Kidney epithelial cell (primary cell): ENCODE results near the gene PID1. TPM values are rescaled to one million over a fixed set of nuclear protein-coding genes. Genes with fewer than 3 reads are reported as not detected.

Experiments used
- DNase-seq: peaks from one replicate; pipeline ENCODE4 v3.0.0-alpha.2; 2010; ENCODE audit warnings: low read depth
- H3K27me3 ChIP-seq: 2 replicates; pipeline ENCODE4 v1.6.0; 2011; ENCODE audit warnings: low read length; ENCODE audit not compliant: control insufficient read depth, insufficient read depth
- H3K36me3 ChIP-seq: 2 replicates; pipeline ENCODE4 v1.5.1; 2011; ENCODE audit warnings: low read length; ENCODE audit not compliant: control insufficient read depth, insufficient read depth
- H3K4me3 ChIP-seq: 2 replicates; pipeline ENCODE4 v1.5.1; 2011; ENCODE audit warnings: low read depth, mild to moderate bottlenecking, control low read depth, low read length
- total RNA-seq: library from RNA; depleted of rRNA; stranded (reverse); fragments of >200 nt; gene quantifications from 2 replicates; pipeline ENCODE4 v1.2.3, GENCODE V29; 2015
- TF ChIP-seq, protein P1 (sequence below): IDR thresholded peaks from 2 replicates; pipeline ENCODE4 v1.5.1; 2011; ENCODE audit warnings: mild to moderate bottlenecking, moderate library complexity, low read length, control low read depth, inconsistent platforms; ENCODE audit not compliant: insufficient read depth, poor library complexity, severe bottlenecking

The PID1 gene
- total RNA-seq, 1 donor from 2014 or later, result 0.21 TPM

DNA sequence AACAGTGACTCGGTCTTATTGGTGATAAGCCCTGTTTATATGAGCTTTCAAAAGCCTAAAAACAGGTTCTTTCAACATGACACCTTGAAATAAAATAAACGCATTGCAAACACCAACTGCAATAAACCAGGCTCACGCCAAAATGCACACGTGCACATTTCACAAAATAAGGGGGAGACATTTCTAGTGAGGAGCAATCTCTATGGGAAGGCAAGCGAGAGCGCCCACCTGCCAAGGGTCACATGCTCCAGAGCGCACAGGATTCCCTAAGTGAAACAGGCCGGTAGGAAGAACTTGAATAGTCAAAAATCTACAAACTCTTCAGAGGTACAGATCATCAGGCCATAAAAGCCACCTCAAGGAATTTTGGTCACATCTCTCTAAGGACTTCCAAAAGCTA, 1.9 kb downstream of the PID1 start:
- no peaks in the 10 kb centered on the region for H3K27me3 ChIP-seq
- DNase-seq, result no peak
- TF ChIP-seq, protein P1, sequence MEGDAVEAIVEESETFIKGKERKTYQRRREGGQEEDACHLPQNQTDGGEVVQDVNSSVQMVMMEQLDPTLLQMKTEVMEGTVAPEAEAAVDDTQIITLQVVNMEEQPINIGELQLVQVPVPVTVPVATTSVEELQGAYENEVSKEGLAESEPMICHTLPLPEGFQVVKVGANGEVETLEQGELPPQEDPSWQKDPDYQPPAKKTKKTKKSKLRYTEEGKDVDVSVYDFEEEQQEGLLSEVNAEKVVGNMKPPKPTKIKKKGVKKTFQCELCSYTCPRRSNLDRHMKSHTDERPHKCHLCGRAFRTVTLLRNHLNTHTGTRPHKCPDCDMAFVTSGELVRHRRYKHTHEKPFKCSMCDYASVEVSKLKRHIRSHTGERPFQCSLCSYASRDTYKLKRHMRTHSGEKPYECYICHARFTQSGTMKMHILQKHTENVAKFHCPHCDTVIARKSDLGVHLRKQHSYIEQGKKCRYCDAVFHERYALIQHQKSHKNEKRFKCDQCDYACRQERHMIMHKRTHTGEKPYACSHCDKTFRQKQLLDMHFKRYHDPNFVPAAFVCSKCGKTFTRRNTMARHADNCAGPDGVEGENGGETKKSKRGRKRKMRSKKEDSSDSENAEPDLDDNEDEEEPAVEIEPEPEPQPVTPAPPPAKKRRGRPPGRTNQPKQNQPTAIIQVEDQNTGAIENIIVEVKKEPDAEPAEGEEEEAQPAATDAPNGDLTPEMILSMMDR, result no peak
- H3K4me3 ChIP-seq, result no peak overlapping the region
- H3K36me3 ChIP-seq, result no peaks in the 10 kb centered on the region

DNA sequence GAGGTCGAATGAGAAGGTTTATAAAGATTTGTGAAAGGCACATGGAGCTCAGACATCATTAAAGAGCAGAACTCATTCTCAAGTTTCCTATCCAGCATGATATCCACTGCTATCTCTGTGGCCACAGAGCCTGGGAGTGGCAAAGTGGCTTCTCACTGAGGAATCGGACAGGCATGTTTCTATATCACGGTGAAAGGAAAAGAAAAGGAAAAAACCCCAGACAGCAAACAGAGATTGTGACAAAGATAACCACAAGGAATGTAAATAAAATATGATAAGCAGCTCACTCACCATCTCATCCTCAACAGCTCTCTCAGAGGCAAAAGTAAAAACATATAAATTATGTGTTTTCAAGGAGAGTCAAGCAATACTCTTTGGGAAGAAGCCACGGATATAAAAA, 2.5 kb downstream of the PID1 start:
- DNase-seq, result no peak
- TF ChIP-seq, protein P1, result no peak
- no peaks in the 10 kb centered on the region for H3K27me3 ChIP-seq
- H3K4me3 ChIP-seq, result no peak overlapping the region
- no peaks in the 10 kb centered on the region for H3K36me3 ChIP-seq

DNA sequence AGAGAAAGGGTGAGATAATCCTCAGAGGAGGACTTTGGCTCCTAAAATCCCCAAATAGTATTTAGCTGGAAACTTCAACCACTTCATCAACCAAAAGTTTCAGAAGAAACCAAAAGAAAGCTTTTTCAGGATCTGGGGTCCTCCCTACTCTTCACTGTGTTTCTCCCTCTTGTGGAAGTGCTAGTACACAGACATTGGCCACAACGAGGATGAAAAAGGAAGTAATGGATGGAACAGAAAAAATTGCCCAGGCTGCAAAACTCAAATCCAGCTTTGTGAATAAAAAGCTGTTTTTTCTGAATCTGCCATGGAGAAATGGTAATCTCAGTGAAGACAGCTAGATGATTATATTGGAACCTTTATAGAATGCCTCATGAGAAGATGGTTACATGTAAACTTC, 4.0 kb downstream of the PID1 start:
- Histone ChIP-seq H3K27me3 (no peaks in the 10 kb centered on the region), H3K4me3 (no peak overlapping the region), H3K36me3 (no peaks in the 10 kb centered on the region)
- DNase-seq, result no peak
- TF ChIP-seq, protein P1, result no peak

DNA sequence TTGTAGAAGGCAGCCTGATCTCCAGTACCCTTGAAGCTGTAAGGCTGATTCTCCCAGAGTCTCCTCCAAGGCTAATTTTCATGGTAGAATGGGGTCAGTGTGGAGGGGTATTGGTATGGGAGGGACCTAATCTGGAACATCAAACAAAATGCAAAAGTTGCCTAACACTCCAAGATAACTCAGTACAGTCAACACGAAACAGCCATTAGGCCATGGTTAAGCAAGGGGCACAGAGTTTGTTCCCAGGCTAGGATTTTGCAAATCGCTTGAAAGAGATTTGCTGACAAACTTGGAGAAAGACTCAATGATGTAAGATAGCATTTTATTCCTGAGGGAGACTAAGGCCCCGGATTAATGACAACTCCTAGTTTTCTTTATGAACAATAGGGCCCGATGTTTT, 5.4 kb downstream of the PID1 start:
- no peaks in the 10 kb centered on the region for H3K36me3 ChIP-seq
- no peaks in the 10 kb centered on the region for H3K27me3 ChIP-seq
- no peak for DNase-seq
- TF ChIP-seq, protein P1, result no peak
- H3K4me3 ChIP-seq, result no peak overlapping the region

DNA sequence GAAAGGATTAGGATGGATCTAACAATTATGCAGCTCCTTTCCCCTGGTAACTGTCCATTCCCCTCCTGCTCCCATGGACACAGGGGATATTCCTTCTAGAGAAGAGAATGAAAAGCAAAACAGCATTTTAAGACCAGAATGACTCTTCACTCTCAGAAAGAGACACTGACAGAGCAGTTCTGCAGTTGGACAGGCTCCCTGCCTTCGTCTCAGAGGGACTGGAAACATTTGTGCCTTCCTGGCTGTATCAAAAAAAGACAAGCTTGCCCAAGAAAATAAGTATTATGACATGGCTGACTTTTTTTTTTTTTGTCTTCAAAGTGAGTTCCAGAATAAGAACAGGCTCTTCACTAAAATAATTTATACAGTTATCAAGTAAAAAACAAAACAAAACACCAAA, 9.5 kb downstream of the PID1 start:
- Histone ChIP-seq H3K36me3 (no peaks in the 10 kb centered on the region), H3K27me3 (no peaks in the 10 kb centered on the region), H3K4me3 (no peak overlapping the region)
- DNase-seq, result no peak
- TF ChIP-seq, protein P1, result no peak

DNA sequence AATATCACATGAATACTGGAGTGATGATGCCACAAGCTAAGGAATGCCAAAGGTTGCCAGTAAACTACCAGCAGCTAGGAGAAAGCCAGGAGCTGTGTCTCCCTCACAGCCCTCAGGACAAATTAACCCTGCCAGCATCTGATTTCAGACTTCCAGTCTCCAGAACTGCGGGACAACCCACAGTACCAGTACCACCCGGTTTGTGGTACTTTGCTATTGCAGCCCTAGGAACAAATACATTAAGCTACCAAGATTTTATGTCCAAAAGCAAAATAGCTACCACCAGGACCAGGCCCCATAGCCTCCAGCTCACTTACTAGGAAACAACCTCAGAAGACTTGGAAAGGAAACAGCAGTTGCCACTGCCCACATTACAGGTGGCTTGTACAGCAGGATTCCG, 10.0 kb downstream of the PID1 start:
- no peak overlapping the region for H3K4me3 ChIP-seq
- TF ChIP-seq, protein P1, result no peak
- H3K27me3 ChIP-seq, result no peaks in the 10 kb centered on the region
- no peak for DNase-seq
- no peaks in the 10 kb centered on the region for H3K36me3 ChIP-seq
